K562 (cell line): ENCODE measurements around the gene GTSE1.

ENCODE experiments used
- CTCF ChIP-seq, 3 experiments: IDR thresholded peaks in 2 of 3; conservative IDR thresholded peaks in 1 of 3; 2 replicates each; pipeline ENCODE4 v1.5.1; 2011 to 2012; ENCODE audit warnings: low read length in 3 of 3, mild to moderate bottlenecking in 3 of 3, control low read depth in 2 of 3, improper control_type of control experiment in 1 of 3, inconsistent platforms in 1 of 3, low read depth in 1 of 3, mixed read lengths in 1 of 3, moderate library complexity in 1 of 3; ENCODE audit not compliant: insufficient read depth in 2 of 3
- EP300 ChIP-seq: IDR thresholded peaks from 2 replicates; pipeline ENCODE4 v1.6.1; 2012; ENCODE audit warnings: low read length, improper control_type of control experiment
- JUNB ChIP-seq: fragments of 450-650 bp; formaldehyde crosslinking; conservative IDR thresholded peaks from 2 replicates; pipeline ENCODE4 v1.4.0; 2020; ENCODE audit warnings: mild to moderate bottlenecking
- LEF1 ChIP-seq: fragments of 450-650 bp; IDR thresholded peaks from 2 replicates; pipeline ENCODE4 v1.6.1; 2016; ENCODE audit warnings: mild to moderate bottlenecking
- POLR2AphosphoS5 ChIP-seq: IDR thresholded peaks from 2 replicates; pipeline ENCODE4 v1.6.1; 2011; ENCODE audit warnings: mild to moderate bottlenecking, low read depth, low read length, moderate library complexity; ENCODE audit not compliant: control insufficient read depth, insufficient read depth
- TCF7L2 ChIP-seq: fragments of 150-350 bp; IDR thresholded peaks from 2 replicates; pipeline ENCODE4 v1.6.1; 2016; ENCODE audit warnings: low read depth, mild to moderate bottlenecking, low read length, moderate library complexity
- YY1 ChIP-seq, 3 experiments: IDR thresholded peaks; 2 replicates each; pipeline ENCODE4 v1.6.1; 2011; ENCODE audit warnings: low read length in 2 of 3, mild to moderate bottlenecking in 2 of 3, moderate library complexity in 2 of 3, borderline replicate concordance in 1 of 3, control low read depth in 1 of 3, low read depth in 1 of 3; ENCODE audit not compliant: insufficient read depth in 3 of 3, insufficient replicate concordance in 2 of 3, control insufficient read depth in 1 of 3, insufficient read length in 1 of 3; ENCODE audit errors: extremely low read depth in 1 of 3
- TF ChIP-seq, protein P1 (sequence below): sonication (generic); formaldehyde crosslinking; IDR thresholded peaks from 2 replicates; pipeline ENCODE4 v1.8.0; 2022; ENCODE audit warnings: missing genetic modification reagents, mild to moderate bottlenecking, borderline replicate concordance

DNA sequence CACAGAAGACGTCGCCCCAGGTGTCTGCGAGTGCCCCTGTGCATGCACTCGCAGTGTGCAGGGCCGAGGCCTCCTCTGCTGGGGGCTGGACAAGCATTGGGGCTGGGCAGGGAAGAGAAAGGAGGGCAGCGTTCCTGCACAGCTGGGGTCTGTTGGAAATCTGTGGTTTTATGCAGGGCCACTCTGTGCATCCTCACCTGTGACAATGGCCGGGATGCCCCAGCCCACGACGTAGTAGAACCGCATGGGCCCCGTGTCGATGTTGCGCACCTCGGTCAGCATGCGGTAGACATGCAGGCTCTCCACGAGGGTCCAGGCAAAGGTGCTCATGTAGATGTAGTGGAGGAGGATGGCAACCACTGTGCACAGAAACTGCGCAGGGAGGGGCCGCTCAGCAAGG is 76.0 kb downstream of the GTSE1 start:
- TF ChIP-seq POLR2AphosphoS5 (no peak), CTCF (IDR thresholded peaks at IDR 0.05 in 2 of 3, conservative IDR thresholded peaks at IDR 0.05 in 1 of 3; ENCODE audit: insufficient read depth in 2 of 3, low read depth in 1 of 3, low read length in 3 of 3) (no peak), LEF1 (no peak), JUNB (CRISPR knock-in tag) (no peak), EP300 (no peak), YY1 (IDR thresholded peaks at IDR 0.05; ENCODE audit: borderline replicate concordance in 1 of 3, control insufficient read depth in 1 of 3, extremely low read depth in 1 of 3, insufficient read depth in 3 of 3, insufficient read length in 1 of 3, insufficient replicate concordance in 2 of 3, low read depth in 1 of 3, low read length in 2 of 3) (no peak), TCF7L2 (no peak)
- TF ChIP-seq, protein P1, sequence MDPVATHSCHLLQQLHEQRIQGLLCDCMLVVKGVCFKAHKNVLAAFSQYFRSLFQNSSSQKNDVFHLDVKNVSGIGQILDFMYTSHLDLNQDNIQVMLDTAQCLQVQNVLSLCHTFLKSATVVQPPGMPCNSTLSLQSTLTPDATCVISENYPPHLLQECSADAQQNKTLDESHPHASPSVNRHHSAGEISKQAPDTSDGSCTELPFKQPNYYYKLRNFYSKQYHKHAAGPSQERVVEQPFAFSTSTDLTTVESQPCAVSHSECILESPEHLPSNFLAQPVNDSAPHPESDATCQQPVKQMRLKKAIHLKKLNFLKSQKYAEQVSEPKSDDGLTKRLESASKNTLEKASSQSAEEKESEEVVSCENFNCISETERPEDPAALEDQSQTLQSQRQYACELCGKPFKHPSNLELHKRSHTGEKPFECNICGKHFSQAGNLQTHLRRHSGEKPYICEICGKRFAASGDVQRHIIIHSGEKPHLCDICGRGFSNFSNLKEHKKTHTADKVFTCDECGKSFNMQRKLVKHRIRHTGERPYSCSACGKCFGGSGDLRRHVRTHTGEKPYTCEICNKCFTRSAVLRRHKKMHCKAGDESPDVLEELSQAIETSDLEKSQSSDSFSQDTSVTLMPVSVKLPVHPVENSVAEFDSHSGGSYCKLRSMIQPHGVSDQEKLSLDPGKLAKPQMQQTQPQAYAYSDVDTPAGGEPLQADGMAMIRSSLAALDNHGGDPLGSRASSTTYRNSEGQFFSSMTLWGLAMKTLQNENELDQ, result no peak
